ENCODE results near the gene ZSWIM5.

DNA sequence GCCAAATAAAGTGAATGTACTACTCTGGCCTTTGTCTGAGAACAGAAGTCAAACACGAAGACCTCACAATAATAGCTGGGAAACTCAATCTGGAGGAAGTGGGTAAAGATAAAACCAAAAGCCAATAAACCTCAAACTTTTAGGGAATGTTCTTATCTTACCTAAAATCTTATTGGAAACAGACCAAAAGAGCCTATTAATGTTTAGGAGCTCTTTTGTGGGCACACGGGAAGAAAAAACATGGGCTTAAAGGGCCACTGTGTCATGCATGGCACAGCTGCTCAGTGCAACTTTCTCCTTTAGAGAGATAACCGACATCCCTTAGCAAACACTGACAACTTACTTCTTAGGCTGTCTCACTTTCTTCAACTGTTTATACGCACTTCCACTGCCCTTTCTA is 236.1 kb downstream of the ZSWIM5 start:
- no peak for TF ChIP-seq POLR2AphosphoS5 (IDR thresholded peaks at IDR 0.05; ENCODE audit: borderline replicate concordance, low read depth, low read length)
- TF ChIP-seq EZH2 (IDR thresholded peaks at IDR 0.05) = no peak
